Vagina (tissue), 2 donors: ENCODE measurements around the gene ESRRA.
A peak's percentile ranks its signal among the peaks of the same experiment; 100 is the strongest.

Experiments used
- POLR2A ChIP-seq, 2 donors: fragments of 450-650 bp; IDR thresholded peaks; one replicate each; pipeline ENCODE4 v1.6.1; 2017; ENCODE audit warnings: antibody characterized with exemption in 2 of 2, mild to moderate bottlenecking in 2 of 2, moderate library complexity in 2 of 2
- POLR2AphosphoS5 ChIP-seq, 2 donors: sonication (generic); formaldehyde crosslinking; IDR thresholded peaks; one replicate each; pipeline ENCODE4 v1.9.0; 2017; ENCODE audit warnings: antibody characterized with exemption in 2 of 2, mild to moderate bottlenecking in 2 of 2, low read depth in 1 of 2; ENCODE audit not compliant: insufficient read depth in 1 of 2
- TF ChIP-seq, protein P1 (sequence below), 3 experiments: fragments of 450-650 bp in 2 of 3; fragments of 200-600 bp in 1 of 3; sonication (generic) in 1 of 3; IDR thresholded peaks; one replicate each; pipeline ENCODE4 v1.5.1; 2017 to 2019; ENCODE audit warnings: antibody characterized with exemption in 3 of 3, mild to moderate bottlenecking in 2 of 3, moderate library complexity in 2 of 3

DNA sequence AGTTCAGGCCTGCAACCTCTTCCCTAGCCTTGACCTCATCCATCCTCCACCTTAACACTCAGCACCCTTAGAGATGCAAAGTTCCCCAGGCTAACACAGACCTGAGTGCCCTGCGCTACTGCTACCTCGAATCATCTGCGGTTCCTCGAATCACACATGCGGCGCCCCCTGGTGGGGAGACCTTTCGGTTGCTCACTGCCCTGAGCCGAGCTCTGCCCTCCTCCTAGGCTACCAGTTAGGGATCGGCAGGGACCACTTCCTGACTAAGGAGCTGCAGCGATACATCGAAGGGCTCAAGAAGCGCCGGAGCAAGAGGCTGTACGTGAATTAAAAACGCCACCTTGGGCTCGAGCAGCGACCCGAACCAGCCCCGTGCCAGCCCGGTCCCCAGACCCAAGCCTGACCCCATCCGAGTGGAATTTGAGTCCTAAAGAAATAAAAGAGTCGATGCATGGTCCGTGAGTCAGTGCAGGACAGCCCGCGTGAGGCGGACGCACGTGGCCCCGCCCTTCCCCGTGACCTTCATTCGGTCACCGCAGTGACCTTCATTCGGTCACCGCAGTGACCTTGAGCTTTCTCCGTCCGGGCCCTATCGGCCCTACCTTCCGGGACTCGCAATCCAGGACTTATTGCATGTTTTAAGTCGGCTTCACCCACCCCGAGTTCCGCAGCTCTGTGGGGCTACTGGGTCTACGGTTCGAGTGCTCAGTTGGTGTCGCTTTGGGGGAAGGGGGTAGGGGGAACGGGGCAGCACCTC, 830 bp upstream of the ESRRA start:
- TF ChIP-seq, protein P1, sequence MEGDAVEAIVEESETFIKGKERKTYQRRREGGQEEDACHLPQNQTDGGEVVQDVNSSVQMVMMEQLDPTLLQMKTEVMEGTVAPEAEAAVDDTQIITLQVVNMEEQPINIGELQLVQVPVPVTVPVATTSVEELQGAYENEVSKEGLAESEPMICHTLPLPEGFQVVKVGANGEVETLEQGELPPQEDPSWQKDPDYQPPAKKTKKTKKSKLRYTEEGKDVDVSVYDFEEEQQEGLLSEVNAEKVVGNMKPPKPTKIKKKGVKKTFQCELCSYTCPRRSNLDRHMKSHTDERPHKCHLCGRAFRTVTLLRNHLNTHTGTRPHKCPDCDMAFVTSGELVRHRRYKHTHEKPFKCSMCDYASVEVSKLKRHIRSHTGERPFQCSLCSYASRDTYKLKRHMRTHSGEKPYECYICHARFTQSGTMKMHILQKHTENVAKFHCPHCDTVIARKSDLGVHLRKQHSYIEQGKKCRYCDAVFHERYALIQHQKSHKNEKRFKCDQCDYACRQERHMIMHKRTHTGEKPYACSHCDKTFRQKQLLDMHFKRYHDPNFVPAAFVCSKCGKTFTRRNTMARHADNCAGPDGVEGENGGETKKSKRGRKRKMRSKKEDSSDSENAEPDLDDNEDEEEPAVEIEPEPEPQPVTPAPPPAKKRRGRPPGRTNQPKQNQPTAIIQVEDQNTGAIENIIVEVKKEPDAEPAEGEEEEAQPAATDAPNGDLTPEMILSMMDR (IDR thresholded peaks at IDR 0.05), result peak; percentile 83 to 90 (median 85)
- TF ChIP-seq POLR2A (IDR thresholded peaks at IDR 0.05), result no peak
- peak in 1 of 2 donors; percentile 72 for TF ChIP-seq POLR2AphosphoS5 (IDR thresholded peaks at IDR 0.05; ENCODE audit: insufficient read depth in 1 of 2, low read depth in 1 of 2)
